IPS DF 6.9 (cell line): Measurements from ENCODE around the gene ACSL5.

ENCODE experiments used
- DNase-seq: peaks from one replicate; pipeline ENCODE4 v3.0.0-alpha.2; 2013; ENCODE audit warnings: low read depth, low spot score
- H3K27ac ChIP-seq: one replicate; pipeline ENCODE4 v1.5.1; 2013; ENCODE audit warnings: low read length, control low read depth
- H3K27me3 ChIP-seq: 2 replicates; pipeline ENCODE4 v1.6.1; 2013; ENCODE audit warnings: mild to moderate bottlenecking, low read length; ENCODE audit not compliant: control insufficient read depth, insufficient read depth
- H3K36me3 ChIP-seq: 2 replicates; pipeline ENCODE4 v1.6.1; 2013; ENCODE audit warnings: low read length; ENCODE audit not compliant: control insufficient read depth, insufficient read depth
- H3K4me1 ChIP-seq: 2 replicates; pipeline ENCODE4 v1.6.1; 2013; ENCODE audit warnings: low read length; ENCODE audit not compliant: control insufficient read depth, insufficient read depth
- H3K4me3 ChIP-seq: 2 replicates; pipeline ENCODE4 v1.5.1; 2013; ENCODE audit warnings: mild to moderate bottlenecking, low read length
- H3K9me3 ChIP-seq: 2 replicates; pipeline ENCODE4 v1.6.1; 2013; ENCODE audit warnings: low read length, inconsistent platforms; ENCODE audit not compliant: control insufficient read depth, insufficient read depth
- WGBS: extraction: QIAGEN DNeasy Blood & Tissue Kit; methylation state at CpG from one replicate; pipeline ENCODE4 v1.1.7; 2013; ENCODE audit warnings: mixed read lengths, missing lambda C conversion rate; ENCODE audit not compliant: insufficient read length, insufficient coverage; 5-methylcytosine and 5-hydroxymethylcytosine counted together

ACSL5 gene

DNA sequence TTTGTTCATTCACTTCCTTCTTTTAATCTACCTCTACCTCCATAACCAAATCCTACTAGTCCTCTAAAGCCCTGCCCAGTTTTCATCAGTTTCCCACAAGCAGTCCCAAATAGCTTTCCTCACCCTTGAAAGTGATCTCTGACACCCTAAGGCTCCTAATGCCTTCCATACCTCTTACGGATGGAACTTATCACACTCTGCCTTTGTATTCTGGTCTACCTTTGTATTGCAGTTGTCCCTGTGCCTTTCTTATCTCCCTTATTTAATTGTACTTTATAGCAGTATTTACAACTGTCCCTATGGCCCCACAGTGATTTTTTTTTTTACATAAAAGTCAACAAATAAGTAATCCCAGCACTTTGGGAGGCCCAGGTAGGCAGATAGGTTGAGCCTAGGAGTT lies 33.8 kb downstream of the ACSL5 start:
- Histone ChIP-seq H3K4me3 (no peak overlapping the region), H3K9me3 (no peaks in the 10 kb centered on the region), H3K4me1 (no peaks in the 10 kb centered on the region), H3K27ac (no peak overlapping the region), H3K27me3 (no peaks in the 10 kb centered on the region), H3K36me3 (no peaks in the 10 kb centered on the region)
- WGBS = no CpG with 5 or more reads among the region's 1 CpG
- DNase-seq = no peak

DNA sequence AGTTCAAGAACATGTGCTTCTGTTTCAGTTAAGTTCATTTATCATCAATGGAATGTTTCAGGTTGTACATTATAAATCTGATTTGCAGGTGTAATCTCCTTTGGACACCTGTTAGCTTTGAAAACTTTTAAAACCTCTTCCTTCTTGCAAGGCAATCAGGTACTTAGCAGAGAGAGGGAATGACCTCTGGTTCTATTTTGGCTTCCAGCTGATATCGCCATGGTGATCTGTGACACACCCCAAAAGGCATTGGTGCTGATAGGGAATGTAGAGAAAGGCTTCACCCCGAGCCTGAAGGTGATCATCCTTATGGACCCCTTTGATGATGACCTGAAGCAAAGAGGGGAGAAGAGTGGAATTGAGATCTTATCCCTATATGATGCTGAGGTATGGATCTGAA lies 35.4 kb downstream of the ACSL5 start:
- Histone ChIP-seq H3K4me1 (no peaks in the 10 kb centered on the region), H3K27ac (no peak overlapping the region), H3K36me3 (no peaks in the 10 kb centered on the region), H3K9me3 (no peaks in the 10 kb centered on the region), H3K27me3 (no peaks in the 10 kb centered on the region), H3K4me3 (no peak overlapping the region)
- no peak for DNase-seq
- no CpG with 5 or more reads among the region's 2 CpGs for WGBS

DNA sequence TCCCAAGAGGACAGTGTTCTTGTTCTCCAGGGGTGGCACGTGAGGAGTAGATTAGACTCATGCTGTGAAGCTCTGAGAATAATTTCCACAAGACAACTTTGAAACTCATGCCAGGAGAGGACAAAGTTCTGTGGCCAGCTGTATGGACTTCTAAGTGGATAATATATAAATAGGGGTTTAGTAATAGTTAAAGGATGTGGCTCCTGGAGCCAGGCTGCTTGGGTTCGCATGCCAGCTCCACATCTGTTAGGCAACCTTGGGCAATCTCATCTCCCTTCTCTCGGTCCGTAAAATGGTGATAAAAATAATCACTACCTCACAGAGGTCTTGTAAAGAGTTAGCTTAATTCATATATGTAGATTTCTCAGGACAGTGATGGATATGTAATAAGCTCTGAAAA lies 35.8 kb downstream of the ACSL5 start:
- Histone ChIP-seq H3K4me3 (no peak overlapping the region), H3K4me1 (no peaks in the 10 kb centered on the region), H3K27ac (no peak overlapping the region), H3K36me3 (no peaks in the 10 kb centered on the region), H3K9me3 (no peaks in the 10 kb centered on the region), H3K27me3 (no peaks in the 10 kb centered on the region)
- DNase-seq = no peak
- WGBS = no CpG with 5 or more reads among the region's 4 CpGs

DNA sequence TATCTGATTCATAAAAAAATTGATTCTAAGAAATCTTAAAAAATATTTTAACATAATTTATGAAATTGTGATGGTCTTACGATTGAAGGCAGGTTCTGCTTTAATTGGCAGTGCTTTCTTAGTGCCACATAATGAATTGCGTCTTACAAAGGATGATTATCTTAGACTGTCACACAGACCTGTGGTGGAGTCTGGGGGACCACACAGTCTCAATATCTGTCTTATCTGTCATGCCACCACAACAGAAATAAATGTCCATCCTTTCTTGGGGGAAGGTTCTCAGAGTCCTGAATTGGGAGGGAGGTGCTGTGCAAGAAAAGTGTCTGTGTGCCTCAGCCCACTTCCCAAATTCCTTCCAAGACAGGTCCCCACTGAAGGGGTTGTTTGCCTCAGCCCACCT lies 38.8 kb downstream of the ACSL5 start:
- WGBS = no CpG with 5 or more reads among the region's 2 CpGs
- Histone ChIP-seq H3K36me3 (no peaks in the 10 kb centered on the region), H3K27me3 (no peaks in the 10 kb centered on the region)

DNA sequence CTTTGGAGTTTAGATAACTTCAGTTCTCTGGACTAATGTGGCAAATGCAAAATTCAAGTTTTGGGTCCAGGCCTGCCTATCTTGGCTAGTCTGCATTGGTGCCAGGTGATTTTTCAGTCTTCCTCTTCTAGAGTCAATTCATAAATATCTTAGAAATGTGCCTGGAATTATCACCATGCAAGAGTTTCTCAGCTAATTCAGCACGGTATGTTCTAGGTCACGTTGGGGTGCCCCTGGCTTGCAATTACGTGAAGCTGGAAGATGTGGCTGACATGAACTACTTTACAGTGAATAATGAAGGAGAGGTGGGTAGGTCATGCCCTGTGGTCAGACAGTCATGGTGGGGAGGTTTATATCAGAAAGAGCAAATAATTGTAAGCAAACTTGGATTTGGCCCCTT lies 47.8 kb downstream of the ACSL5 start:
- Histone ChIP-seq H3K36me3 (no peaks in the 10 kb centered on the region), H3K27ac (no peak overlapping the region), H3K27me3 (no peaks in the 10 kb centered on the region), H3K4me3 (no peak overlapping the region), H3K9me3 (no peaks in the 10 kb centered on the region), H3K4me1 (no peaks in the 10 kb centered on the region)
- DNase-seq = no peak
- no CpG with 5 or more reads among the region's 3 CpGs for WGBS

More for the DNA sequence above, 38.8 kb downstream of the ACSL5 start:
- Histone ChIP-seq H3K9me3 (no peaks in the 10 kb centered on the region), H3K4me1 (no peaks in the 10 kb centered on the region), H3K27ac (no peak overlapping the region), H3K4me3 (no peak overlapping the region)
- DNase-seq = no peak

DNA sequence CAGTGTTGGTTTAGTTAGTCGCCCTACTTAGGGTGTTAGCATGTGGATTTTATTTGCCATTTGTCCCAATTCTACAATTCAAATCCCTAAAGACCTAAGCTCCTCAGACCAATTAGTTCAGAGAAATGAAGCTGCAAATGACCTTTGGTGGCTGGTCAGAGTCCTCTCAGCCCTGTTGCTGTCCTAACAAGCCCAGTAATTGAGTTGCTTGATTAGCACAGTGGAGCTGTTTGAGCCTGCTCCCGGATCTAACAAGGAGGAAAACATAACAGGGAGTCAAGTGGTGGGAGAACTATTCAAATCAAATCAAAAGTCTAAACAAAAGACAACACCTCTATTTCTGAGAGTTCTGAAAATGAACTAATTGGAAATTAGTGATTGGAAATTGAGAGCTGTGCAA lies 50.7 kb downstream of the ACSL5 start:
- no peaks in the 10 kb centered on the region for H3K36me3 ChIP-seq
- H3K27me3 ChIP-seq = no peaks in the 10 kb centered on the region
- H3K27ac ChIP-seq = no peak overlapping the region
- H3K4me1 ChIP-seq = no peaks in the 10 kb centered on the region
- H3K9me3 ChIP-seq = no peaks in the 10 kb centered on the region
- DNase-seq = no peak
- no peak overlapping the region for H3K4me3 ChIP-seq
- WGBS = no CpG with 5 or more reads among the region's 2 CpGs

DNA sequence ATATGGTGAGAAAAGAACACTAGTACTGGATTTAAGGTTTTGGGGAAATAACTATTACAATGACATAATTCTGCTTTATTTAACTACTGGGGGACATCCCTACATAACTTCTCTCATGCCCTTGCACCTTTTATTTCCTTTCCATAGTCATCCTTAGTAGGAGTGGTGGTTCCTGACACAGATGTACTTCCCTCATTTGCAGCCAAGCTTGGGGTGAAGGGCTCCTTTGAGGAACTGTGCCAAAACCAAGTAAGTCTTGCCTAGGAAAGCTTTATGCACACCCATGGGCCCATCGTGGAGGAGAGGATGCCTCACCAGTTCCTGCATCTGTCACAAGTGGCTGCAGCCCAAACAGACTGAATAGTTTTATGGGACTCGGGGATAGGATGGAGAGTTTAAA lies 52.2 kb downstream of the ACSL5 start:
- WGBS = no CpG with 5 or more reads among the region's 2 CpGs
- DNase-seq = no peak

DNA sequence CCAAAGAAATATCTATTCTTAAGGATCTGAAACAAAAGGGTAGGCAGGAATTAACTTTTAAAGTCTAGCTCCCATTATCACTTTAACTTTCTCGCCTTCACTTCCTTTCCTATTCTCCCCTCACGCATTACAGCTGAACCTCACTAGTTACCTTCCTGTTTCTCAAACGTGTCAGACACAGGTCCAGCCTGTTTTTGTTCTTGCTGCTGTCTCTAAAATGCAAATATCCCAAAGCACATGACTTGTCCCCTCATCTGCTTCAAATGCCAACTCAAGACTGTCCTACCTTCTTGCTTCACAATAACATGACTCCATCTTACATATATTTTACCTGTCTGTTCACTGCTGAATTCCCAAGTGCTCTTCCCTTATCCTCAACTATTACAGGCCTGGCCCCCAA lies 55.2 kb downstream of the ACSL5 start:
- H3K4me1 ChIP-seq = no peaks in the 10 kb centered on the region
- H3K27ac ChIP-seq = no peak overlapping the region
- DNase-seq = no peak
- H3K36me3 ChIP-seq = no peaks in the 10 kb centered on the region
- no peaks in the 10 kb centered on the region for H3K27me3 ChIP-seq
- no peak overlapping the region for H3K4me3 ChIP-seq
- no peaks in the 10 kb centered on the region for H3K9me3 ChIP-seq
- 100% methylated on average over 3 of the region's 3 CpGs for WGBS

More for the DNA sequence above, 52.2 kb downstream of the ACSL5 start:
- Histone ChIP-seq H3K27ac (no peak overlapping the region), H3K27me3 (no peaks in the 10 kb centered on the region), H3K9me3 (no peaks in the 10 kb centered on the region), H3K4me1 (no peaks in the 10 kb centered on the region), H3K4me3 (no peak overlapping the region), H3K36me3 (no peaks in the 10 kb centered on the region)

DNA sequence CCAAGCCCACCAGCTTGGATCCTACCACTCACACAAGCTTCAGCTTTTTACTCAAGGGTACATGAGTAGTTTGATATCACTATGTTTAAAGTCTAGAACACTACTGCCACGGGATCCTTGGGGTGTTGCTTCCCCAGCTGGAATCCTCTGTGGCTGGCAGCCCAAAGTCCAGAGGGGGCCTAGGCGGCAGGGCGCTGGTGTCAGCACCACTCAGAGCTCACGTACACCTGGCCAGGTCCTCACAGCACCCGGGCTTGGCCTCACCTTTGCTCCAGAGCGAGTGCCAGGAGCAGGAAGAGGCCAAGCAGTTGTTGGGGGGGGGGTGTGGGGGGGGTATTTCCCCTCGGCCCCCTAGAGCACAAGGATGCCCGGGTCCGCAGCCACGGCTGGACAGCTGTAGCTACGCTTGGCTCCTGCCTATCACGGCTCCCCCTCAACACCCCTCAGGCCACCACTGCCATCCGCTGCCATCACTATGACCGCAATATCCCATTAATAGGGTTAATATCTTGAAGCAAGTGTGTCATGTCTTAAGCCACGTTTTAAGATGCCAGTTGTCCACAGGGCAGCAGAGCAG lies 55.8 kb downstream of the ACSL5 start:
- no peaks in the 10 kb centered on the region for H3K27me3 ChIP-seq
- H3K27ac ChIP-seq = no peak overlapping the region
- no peak overlapping the region for H3K4me3 ChIP-seq
- no peaks in the 10 kb centered on the region for H3K4me1 ChIP-seq
- DNase-seq = no peak
- no CpG with 5 or more reads among the region's 15 CpGs for WGBS
- H3K36me3 ChIP-seq = no peaks in the 10 kb centered on the region
- H3K9me3 ChIP-seq = no peaks in the 10 kb centered on the region

DNA sequence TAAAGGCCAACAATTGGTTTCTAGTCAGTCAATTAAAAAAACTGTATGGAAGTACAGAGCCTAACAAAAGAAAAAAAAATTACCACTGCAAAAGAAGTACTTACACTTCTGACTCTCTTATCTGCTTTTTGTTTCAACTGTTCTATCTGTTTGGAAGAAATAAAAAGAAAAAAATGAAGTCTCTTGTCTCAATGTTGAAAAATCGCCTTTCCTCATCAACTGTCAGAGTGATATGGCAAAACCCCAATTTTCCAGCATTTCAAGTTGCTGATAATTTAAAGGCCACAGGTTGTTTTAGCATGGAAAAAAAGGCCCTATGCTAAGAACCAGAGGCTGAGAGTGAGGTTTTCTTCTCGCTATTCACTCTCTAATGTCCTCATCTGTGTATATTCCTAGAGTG lies 59.2 kb downstream of the ACSL5 start:
- no peak for DNase-seq
- Histone ChIP-seq H3K4me3 (no peak overlapping the region), H3K9me3 (no peaks in the 10 kb centered on the region), H3K27me3 (no peaks in the 10 kb centered on the region), H3K27ac (no peak overlapping the region), H3K36me3 (peaks cover 4% of the 10 kb centered on the region; the same call in 1 of the 2 replicates), H3K4me1 (no peaks in the 10 kb centered on the region)
- no CpG with 5 or more reads among the region's 2 CpGs for WGBS

DNA sequence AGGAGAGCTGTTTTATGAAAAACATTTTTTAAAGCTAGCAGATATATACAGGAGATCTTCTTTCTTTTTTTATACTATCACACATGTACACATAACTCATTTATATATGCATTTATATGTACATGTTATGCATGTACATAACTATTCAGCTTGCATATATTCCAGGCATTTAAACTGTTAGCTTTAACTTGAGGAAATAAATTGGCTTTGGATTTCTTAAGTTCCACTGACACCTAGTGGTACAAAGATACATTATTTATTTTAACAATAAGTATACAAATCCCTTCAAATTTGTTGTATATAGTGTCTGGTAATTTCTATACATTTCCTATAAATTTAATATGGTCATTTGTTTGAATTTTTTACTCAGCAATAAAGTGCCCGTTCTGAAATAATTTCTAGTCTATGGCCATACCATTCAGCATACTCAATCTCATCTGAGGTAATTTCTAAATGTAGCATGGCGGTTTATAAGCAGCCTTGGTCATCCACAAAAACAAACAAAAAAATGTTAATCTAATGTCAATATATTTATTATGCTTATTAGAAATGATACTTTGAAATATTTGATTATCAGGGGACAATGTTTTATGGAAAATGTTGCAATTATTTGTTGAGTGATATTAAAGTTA lies 61.2 kb downstream of the ACSL5 start:
- no peaks in the 10 kb centered on the region for H3K9me3 ChIP-seq
- H3K4me3 ChIP-seq = no peak overlapping the region
- no peaks in the 10 kb centered on the region for H3K4me1 ChIP-seq
- WGBS = no CpG with 5 or more reads among the region's 2 CpGs
- DNase-seq = no peak
- H3K27me3 ChIP-seq = no peaks in the 10 kb centered on the region
- H3K27ac ChIP-seq = no peak overlapping the region
- peaks cover 4% of the 10 kb centered on the region; the same call in 1 of the 2 replicates for H3K36me3 ChIP-seq
